Esophagus (tissue), 2 donors: ENCODE data around the gene SVOP. TPM values are rescaled to one million over a fixed set of nuclear protein-coding genes. Genes with fewer than 3 reads are reported as not detected.

Experiments used
- H3K27ac ChIP-seq, 2 donors: one replicate each; pipeline ENCODE4 v1.5.1; 2013; ENCODE audit warnings: low read depth in 2 of 2, mild to moderate bottlenecking in 2 of 2, inconsistent platforms in 1 of 2, low read length in 1 of 2, moderate library complexity in 1 of 2
- H3K27me3 ChIP-seq, 2 donors: one replicate each; pipeline ENCODE4 v1.6.1; 2013; ENCODE audit warnings: low read length in 2 of 2, control low read depth in 1 of 2, mild to moderate bottlenecking in 1 of 2; ENCODE audit not compliant: insufficient read depth in 2 of 2, control insufficient read depth in 1 of 2
- H3K36me3 ChIP-seq, 2 donors: one replicate each; pipeline ENCODE4 v1.6.1; 2013; ENCODE audit warnings: low read length in 1 of 2; ENCODE audit not compliant: control insufficient read depth in 2 of 2, insufficient read depth in 2 of 2
- H3K4me1 ChIP-seq, 2 donors: one replicate each; pipeline ENCODE4 v1.6.1; 2013; ENCODE audit warnings: low read length in 1 of 2; ENCODE audit not compliant: control insufficient read depth in 2 of 2, insufficient read depth in 2 of 2
- H3K4me3 ChIP-seq, 2 donors: one replicate each; pipeline ENCODE4 v1.5.1; 2013; ENCODE audit warnings: low read length in 2 of 2, mild to moderate bottlenecking in 2 of 2, low read depth in 1 of 2, moderate library complexity in 1 of 2
- H3K9me3 ChIP-seq, 2 donors: one replicate each; pipeline ENCODE4 v1.6.1; 2013; ENCODE audit warnings: mild to moderate bottlenecking in 2 of 2, low read depth in 1 of 2, low read length in 1 of 2, moderate library complexity in 1 of 2; ENCODE audit not compliant: control insufficient read depth in 2 of 2, insufficient read depth in 1 of 2
- WGBS, 2 donors: extraction: QIAGEN DNeasy Blood & Tissue Kit; methylation state at CpG; one replicate each; pipeline ENCODE4 v1.1.7; 2013; 5-methylcytosine and 5-hydroxymethylcytosine counted together
- polyA plus RNA-seq, 2 donors: library from polyadenylated mRNA; stranded (reverse); fragments of 200-250 nt; gene quantifications; one replicate each; pipeline ENCODE4 v1.2.3, GENCODE V29; 2013
- donor health status: healthy with polysubstance abuse.
- donor health status: Bipolar disorder and iron deficiency.

The SVOP gene
- polyA plus RNA-seq, 2 donors, result not detected

DNA sequence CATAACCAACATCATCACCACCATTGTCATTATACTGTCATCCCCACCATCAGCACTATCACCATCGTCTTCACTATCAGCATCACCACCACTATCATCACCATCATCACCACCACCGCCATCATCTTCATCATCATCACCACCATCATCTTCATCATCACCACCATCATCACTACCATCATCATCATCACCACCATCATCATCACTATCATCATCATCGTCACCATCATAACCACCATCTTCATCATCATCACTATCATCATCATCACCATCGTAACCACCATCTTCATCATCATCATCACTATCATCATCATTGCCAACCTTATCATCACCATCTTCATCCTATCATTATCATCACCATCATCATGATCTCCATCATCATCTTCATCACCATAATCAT, 39.0 kb downstream of the SVOP start:
- Histone ChIP-seq H3K36me3 (no peaks in the 10 kb centered on the region), H3K9me3 (no peaks in the 10 kb centered on the region), H3K27me3 (peaks cover 0 to 4% of the 10 kb centered on the region in 2 donors), H3K4me3 (no peak overlapping the region), H3K27ac (no peak overlapping the region), H3K4me1 (no peaks in the 10 kb centered on the region)
- 86 to 97% methylated on average over 4 of the region's 4 CpGs for WGBS, 2 donors

DNA sequence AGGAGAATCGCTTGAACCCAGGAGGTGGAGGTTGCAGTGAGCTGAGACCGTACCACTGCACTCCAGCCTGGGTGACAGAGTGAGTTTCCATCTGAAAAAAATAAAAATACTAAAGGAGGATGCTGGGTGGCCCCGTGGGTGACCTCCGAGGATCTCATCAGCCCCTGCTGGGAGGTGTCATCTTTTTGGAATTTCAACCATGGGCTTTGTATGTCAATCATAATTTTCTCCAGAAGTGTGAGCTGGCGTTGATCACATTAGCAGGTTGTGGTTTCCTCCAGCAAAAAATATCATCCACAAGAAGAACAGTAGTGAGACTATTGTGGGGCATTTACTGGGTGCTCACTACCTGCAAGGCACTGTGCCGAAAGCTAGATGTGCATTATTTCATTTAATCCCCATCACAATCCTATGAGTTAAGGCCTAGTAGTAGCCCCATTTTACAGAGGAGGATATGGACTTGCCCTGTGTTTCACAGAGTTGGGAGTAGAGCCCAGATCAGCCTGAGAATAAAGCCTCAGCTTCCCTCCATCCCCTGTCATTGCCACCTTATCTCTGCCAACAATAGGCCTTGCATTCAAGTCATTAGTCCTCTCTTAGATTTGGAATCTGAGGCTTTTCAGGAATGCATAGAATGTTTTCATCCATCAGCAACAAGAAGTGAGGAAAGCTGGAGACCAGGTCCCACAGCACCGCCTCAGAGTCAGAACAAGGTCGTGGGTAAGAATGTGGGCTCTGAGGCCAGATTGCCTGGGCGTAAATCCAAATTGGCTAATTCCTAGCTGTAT, 39.8 kb downstream of the SVOP start:
- H3K36me3 ChIP-seq, result no peaks in the 10 kb centered on the region
- no peak overlapping the region for H3K27ac ChIP-seq
- H3K4me3 ChIP-seq, result no peak overlapping the region
- 61 to 64% methylated on average over 9 of the region's 9 CpGs for WGBS, 2 donors
- no peaks in the 10 kb centered on the region for H3K9me3 ChIP-seq
- H3K4me1 ChIP-seq, result no peaks in the 10 kb centered on the region
- peaks cover 0 to 4% of the 10 kb centered on the region in 2 donors for H3K27me3 ChIP-seq

DNA sequence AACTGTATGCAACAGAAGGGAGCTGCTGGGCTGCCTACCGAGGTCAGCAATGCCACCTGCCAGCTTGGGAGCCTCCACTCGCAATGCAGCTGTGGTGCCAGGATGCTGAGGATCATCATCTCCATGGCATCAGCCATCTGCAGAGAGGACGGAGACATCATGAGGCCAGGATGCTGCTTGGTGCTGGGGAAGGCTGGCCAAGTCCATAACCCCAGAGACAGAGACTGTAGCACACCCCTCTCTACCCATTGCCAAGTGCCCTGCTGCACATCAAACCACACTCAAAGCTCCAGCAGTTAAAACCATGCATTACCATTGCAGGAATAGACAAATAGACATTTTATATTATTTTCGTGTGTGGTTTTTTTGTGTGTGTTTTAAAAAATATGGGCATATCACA, 43.5 kb downstream of the SVOP start:
- H3K4me1 ChIP-seq, result no peaks in the 10 kb centered on the region
- H3K27ac ChIP-seq, result no peak overlapping the region
- no peak overlapping the region for H3K4me3 ChIP-seq
- H3K27me3 ChIP-seq, result peaks cover 0 to 4% of the 10 kb centered on the region in 2 donors
- H3K36me3 ChIP-seq, result no peaks in the 10 kb centered on the region
- no peaks in the 10 kb centered on the region for H3K9me3 ChIP-seq
- WGBS, 2 donors, result 73 to 74% methylated on average over 4 of the region's 4 CpGs

DNA sequence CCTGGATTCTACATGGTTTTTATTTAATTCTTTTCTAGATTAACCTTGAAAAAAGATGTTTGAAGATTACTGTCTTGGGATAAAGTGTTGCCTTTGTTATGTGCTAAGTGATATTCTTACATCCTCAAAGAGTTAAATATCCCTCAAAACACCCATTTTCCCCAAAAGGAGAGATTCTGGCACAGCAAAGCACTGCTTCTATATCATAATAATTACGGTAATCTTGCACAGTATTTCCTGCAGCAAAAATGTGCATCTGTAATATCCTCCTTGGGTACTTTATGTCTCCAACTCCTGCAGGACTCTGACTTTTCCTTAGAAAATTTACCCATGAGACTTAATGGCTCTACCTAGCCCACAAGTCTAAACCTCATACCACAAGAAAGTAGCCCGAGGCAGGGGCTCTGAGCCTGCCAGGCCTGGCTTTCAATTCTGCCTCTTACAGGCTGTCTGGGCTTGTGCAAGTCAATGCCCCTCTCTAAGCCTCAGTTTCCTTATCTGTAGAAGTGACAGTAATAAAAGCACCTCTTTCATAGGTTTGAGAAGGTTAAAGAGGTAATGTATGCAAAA, 45.8 kb downstream of the SVOP start:
- Histone ChIP-seq H3K36me3 (no peaks in the 10 kb centered on the region), H3K27ac (no peak overlapping the region), H3K27me3 (peaks cover 0 to 4% of the 10 kb centered on the region in 2 donors), H3K4me1 (no peaks in the 10 kb centered on the region), H3K9me3 (no peaks in the 10 kb centered on the region), H3K4me3 (no peak overlapping the region)
- WGBS, 2 donors, result 53 to 61% methylated on average over 2 of the region's 2 CpGs

DNA sequence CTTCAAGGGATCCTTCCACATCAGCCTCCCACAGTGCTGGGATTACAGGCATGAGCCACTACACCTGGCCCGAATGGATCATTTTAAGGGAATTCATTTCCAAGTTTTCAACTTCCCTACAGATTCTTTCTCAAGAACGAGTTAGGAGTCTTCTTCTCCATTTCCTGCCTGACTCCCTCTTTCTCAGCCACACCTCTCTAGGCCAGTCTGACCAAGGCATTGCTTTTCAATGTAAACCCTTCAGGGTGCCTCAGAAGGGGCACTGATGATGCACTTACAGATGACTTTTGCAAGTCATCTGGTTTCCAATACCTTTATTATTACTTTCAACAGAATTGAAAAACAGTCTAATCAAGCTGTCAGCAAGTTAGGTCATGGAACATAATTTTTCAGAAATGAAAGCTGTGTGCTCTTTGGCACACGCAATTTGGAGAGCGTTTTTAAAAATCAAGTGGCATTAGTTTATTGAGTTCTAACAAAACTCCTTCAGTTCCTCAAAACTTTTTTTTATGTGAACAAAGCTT, 47.2 kb downstream of the SVOP start:
- Histone ChIP-seq H3K27ac (no peak overlapping the region), H3K4me1 (no peaks in the 10 kb centered on the region), H3K9me3 (no peaks in the 10 kb centered on the region), H3K36me3 (no peaks in the 10 kb centered on the region), H3K4me3 (no peak overlapping the region), H3K27me3 (peaks cover 0 to 4% of the 10 kb centered on the region in 2 donors)
- 49 to 61% methylated on average over 4 of the region's 4 CpGs for WGBS, 2 donors

DNA sequence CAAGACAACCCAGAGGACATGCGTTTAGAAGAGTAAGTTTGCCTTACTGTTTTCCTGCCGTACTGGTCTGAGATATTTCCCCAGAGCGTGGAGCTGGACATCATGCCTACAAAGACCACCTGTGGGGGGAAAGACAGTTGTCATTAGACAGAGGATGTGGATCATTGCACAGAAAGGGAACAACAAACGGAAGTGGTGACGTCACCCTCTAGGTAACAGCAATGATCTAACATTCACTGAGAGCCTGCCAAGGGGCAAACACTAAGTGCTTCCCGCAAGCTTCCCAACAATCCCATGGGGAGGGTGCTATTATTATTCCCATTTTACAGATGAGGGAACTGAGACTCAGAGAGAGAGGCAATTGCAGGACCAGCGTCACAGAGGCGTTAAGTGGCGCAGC, 48.5 kb downstream of the SVOP start:
- 60 to 69% methylated on average over 9 of the region's 9 CpGs for WGBS, 2 donors
- Histone ChIP-seq H3K27ac (no peak overlapping the region), H3K4me3 (no peak overlapping the region), H3K4me1 (no peaks in the 10 kb centered on the region), H3K36me3 (no peaks in the 10 kb centered on the region), H3K27me3 (peaks cover 0 to 2% of the 10 kb centered on the region in 2 donors), H3K9me3 (no peaks in the 10 kb centered on the region)

DNA sequence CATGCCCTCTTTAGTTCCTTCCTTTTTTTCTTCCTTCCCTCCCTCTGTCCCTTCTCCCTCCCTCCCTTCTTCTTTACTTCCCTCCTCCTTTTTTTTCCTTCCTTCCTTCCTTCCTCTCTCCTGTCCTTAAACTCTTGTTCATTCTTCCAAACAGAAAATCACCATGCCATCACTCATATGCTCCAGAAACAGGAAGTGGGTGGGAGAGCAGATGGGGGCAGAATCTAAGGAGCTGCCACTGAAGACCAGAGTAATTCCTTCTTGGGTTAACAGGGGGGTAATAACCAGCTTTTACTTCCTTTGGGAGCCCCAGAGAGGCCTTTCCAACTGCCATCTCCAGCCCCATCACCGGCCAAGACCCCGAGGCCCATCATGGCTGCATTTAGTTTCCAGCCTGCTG, 51.2 kb downstream of the SVOP start:
- Histone ChIP-seq H3K4me1 (no peaks in the 10 kb centered on the region), H3K27ac (no peak overlapping the region), H3K27me3 (no peaks in the 10 kb centered on the region), H3K36me3 (no peaks in the 10 kb centered on the region), H3K4me3 (no peak overlapping the region), H3K9me3 (no peaks in the 10 kb centered on the region)
- WGBS, 2 donors, result 63 to 91% methylated on average over 2 of the region's 2 CpGs

DNA sequence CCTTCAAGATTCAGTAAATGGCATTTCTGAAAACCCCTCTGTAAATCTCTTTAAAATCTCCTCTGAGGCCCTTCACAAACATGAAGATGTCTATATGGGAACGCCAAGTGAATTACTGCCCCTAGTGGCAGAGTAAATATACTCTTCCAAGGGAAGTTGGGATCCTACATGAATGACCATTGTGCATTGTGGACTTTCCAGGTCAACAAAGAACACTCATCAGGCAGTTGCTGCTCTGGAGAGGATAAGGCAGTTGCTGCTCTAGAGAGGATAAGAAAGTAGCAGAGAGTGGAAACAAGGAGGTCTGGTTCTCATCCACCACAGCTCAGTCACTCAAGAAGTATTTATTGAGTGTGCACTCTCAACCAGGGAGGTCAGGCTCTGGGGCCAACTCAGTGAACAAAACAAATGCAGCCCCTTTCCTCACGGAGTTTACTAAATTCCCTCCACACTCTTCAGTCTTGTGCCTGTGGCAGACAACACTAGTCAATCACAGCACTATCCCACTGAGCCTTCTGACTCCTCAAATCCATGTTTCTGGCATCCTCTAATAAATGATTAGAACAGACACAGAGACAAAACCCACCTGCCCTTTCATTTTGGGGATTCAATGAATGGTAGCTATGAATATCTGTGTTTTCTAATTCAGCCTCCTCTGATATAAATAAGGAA, 52.9 kb downstream of the SVOP start:
- no peaks in the 10 kb centered on the region for H3K36me3 ChIP-seq
- no peaks in the 10 kb centered on the region for H3K9me3 ChIP-seq
- H3K27ac ChIP-seq, result no peak overlapping the region
- 44 to 52% methylated on average over 2 of the region's 2 CpGs for WGBS, 2 donors
- H3K4me3 ChIP-seq, result no peak overlapping the region
- H3K4me1 ChIP-seq, result no peaks in the 10 kb centered on the region
- no peaks in the 10 kb centered on the region for H3K27me3 ChIP-seq

DNA sequence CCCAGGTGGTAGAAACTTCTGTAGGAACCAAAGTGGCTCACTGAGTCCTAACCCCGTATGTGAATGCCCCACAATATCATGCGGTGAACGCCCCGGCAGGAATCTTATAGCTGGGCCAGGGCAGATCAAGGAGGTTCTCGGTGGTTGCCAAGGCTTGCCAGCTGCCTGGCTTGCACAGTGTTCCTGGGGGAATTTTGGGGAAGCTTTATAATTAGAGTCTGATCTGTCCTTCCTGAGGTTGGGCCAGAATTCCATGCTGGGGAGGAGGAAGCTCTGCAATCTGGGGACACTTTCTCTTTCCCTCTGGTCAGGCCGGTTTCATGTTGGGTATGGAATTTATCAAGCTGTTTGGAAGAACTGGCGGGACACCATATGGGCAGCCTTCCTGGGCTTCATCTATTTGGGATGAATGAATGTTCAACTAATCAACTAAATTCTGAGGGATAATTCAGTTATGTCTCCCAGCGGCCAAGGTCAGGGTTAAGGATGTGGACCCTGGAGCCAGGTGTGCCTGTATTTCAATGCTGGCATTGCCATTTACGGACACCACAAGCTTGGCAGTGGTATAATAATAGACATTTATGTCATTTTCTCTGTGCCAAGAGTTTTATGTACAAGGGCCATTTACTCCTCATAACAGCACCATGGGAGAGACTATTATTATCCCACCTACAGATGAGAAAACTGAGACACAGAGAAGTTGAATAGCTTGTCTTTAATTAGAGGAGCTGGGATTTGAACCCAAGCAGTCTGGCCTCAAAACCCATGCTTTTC, 54.3 kb downstream of the SVOP start:
- Histone ChIP-seq H3K4me1 (no peaks in the 10 kb centered on the region), H3K27ac (no peak overlapping the region), H3K27me3 (no peaks in the 10 kb centered on the region), H3K4me3 (no peak overlapping the region), H3K36me3 (no peaks in the 10 kb centered on the region), H3K9me3 (no peaks in the 10 kb centered on the region)
- 69 to 71% methylated on average over 9 of the region's 9 CpGs for WGBS, 2 donors
